Hepatocyte (in vitro differentiated cells): Measurements from ENCODE around the gene POLR2L. TPM values are rescaled to one million over a fixed set of nuclear protein-coding genes. Genes with fewer than 3 reads are reported as not detected.
A peak's percentile ranks its signal among the peaks of the same experiment; 100 is the strongest.

Experiments
- DNase-seq: peaks from one replicate; pipeline ENCODE4 v3.0.0-alpha.2; 2016; ENCODE audit warnings: low spot score
- H2AFZ ChIP-seq: fragments of 200-600 bp; sonication (generic); 2 replicates; pipeline ENCODE4 v1.6.0; 2016; ENCODE audit warnings: antibody characterized with exemption, mild to moderate bottlenecking
- H3K27ac ChIP-seq: fragments of 200-600 bp; sonication (generic); 2 replicates; pipeline ENCODE4 v1.5.1; 2016; ENCODE audit warnings: mild to moderate bottlenecking
- H3K27me3 ChIP-seq: fragments of 200-600 bp; sonication (generic); 2 replicates; pipeline ENCODE4 v1.6.1; 2016
- H3K36me3 ChIP-seq: fragments of 200-600 bp; sonication (generic); replicated peaks from 2 replicates; pipeline ENCODE4 v1.5.1; 2016; ENCODE audit warnings: low read depth; ENCODE audit not compliant: insufficient read depth
- H3K4me1 ChIP-seq: fragments of 200-600 bp; sonication (generic); 2 replicates; pipeline ENCODE4 v1.5.1; 2016; ENCODE audit warnings: mild to moderate bottlenecking, moderate library complexity; ENCODE audit not compliant: insufficient read depth
- H3K4me2 ChIP-seq: fragments of 200-600 bp; sonication (generic); 2 replicates; pipeline ENCODE4 v1.6.0; 2016
- H3K4me3 ChIP-seq: fragments of 200-600 bp; sonication (generic); 2 replicates; pipeline ENCODE4 v1.5.1; 2016; ENCODE audit warnings: mild to moderate bottlenecking
- H3K79me2 ChIP-seq: fragments of 200-600 bp; sonication (generic); 2 replicates; pipeline ENCODE4 v1.6.0; 2017; ENCODE audit warnings: mild to moderate bottlenecking
- H3K9me2 ChIP-seq: fragments of 200-600 bp; sonication (generic); replicated peaks from 2 replicates; pipeline ENCODE4 v1.6.0; 2017; ENCODE audit warnings: mild to moderate bottlenecking; ENCODE audit not compliant: insufficient read depth
- H3K9me3 ChIP-seq: fragments of 200-600 bp; sonication (generic); 2 replicates; pipeline ENCODE4 v1.5.1; 2016; ENCODE audit warnings: low read depth, mild to moderate bottlenecking
- H4K20me1 ChIP-seq: fragments of 200-600 bp; sonication (generic); 2 replicates; pipeline ENCODE4 v1.6.0; 2016; ENCODE audit warnings: mild to moderate bottlenecking; ENCODE audit not compliant: insufficient read depth, poor library complexity, severe bottlenecking
- EZH2 ChIP-seq: fragments of 200-600 bp; sonication (generic); IDR thresholded peaks from 2 replicates; pipeline ENCODE4 v1.6.1; 2016; ENCODE audit warnings: antibody characterized with exemption, mild to moderate bottlenecking, borderline replicate concordance
- EZH2phosphoT487 ChIP-seq: fragments of 200-600 bp; sonication (generic); IDR thresholded peaks from one replicate; pipeline ENCODE4 v1.6.1; 2018; ENCODE audit warnings: antibody characterized with exemption, mild to moderate bottlenecking, low read depth, moderate library complexity; ENCODE audit not compliant: unreplicated experiment, severe bottlenecking
- WGBS: methylation state at CpG from one replicate; pipeline ENCODE4 v1.1.6; 2016; ENCODE audit warnings: low lambda C conversion rate; ENCODE audit errors: missing lambda C conversion rate; 5-methylcytosine and 5-hydroxymethylcytosine counted together
- polyA plus RNA-seq: library from polyadenylated mRNA; unstranded; fragments of >200 nt; fragmentation: Nextera tagmentation; extraction: Ambion mirVana; gene quantifications from 2 replicates; pipeline ENCODE4 v1.2.1, GENCODE V29; 2016
- total RNA-seq: library from RNA; depleted of rRNA; stranded (reverse); fragments of >200 nt; gene quantifications from 2 replicates; pipeline ENCODE4 v1.2.3, GENCODE V29; 2014
- TF ChIP-seq, protein P1 (sequence below): fragments of 200-600 bp; sonication (generic); IDR thresholded peaks from 2 replicates; pipeline ENCODE4 v1.5.1; 2016; ENCODE audit warnings: antibody characterized with exemption, mild to moderate bottlenecking; ENCODE audit not compliant: poor library complexity

The POLR2L gene
- total and polyA plus RNA-seq, 2 experiments from 2014 or later = 38.0 to 372 TPM

DNA sequence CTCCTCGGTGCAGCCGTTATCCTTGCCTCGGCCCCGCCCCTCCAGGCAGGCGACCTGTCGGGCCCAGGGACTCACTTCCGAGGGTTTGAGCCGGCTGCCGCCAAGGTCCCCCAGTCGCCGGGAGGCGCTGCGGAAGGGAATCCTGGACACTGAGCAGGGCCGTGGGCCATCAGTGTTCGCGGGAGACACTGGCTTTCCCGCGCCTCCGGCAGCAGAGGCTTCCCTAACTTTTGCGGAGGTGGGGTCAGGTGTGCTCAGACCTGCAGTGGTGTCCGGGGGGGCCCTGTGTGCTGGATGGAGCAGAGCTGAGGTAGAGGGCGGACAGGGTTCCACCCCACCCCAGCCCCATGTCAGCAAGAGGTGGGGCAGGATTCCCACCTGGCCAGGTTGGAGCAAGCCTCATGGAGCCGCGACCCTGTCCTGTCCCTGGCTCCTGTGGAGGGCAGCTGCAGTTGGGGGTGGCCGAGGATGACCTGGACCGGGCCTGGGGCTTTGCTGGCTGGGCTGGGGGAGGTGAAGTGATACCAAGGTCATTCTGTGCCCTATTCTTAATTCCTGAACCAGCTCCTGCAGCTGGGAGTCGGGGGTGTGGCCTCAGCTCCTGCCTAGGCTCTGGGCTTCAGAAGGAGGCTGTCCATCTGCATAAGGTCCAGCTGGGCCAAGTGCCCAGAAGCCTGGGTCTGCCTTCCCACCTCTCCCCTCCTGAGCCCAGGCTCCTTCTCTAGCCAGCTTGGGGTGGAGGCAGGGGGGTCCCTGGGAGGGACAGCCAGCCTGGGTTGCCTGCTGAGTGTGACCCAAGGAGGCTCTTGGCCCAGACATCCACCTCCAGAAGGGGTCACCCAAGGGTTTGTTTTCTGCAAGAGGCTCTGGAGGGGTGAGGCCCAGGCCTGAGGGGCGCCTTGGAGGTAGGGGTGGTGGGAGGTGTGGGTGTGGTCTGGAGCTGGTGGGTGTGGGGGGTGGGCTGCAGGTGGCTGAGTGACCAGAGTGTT lies 8.7 kb upstream of the POLR2L start:
- Histone ChIP-seq H3K4me3 (no peak overlapping the region), H3K27ac (no peak overlapping the region), H3K4me2 (peak overlapping the region; percentile 96), H2AFZ (no peak overlapping the region), H3K36me3 (no peaks in the 10 kb centered on the region), H3K79me2 (no peaks in the 10 kb centered on the region), H4K20me1 (peaks cover 18% of the 10 kb centered on the region), H3K4me1 (peaks cover 29% of the 10 kb centered on the region), H3K27me3 (peaks cover 4% of the 10 kb centered on the region), H3K9me3 (no peaks in the 10 kb centered on the region), H3K9me2 (no peaks in the 10 kb centered on the region)
- TF ChIP-seq EZH2 (no peak), EZH2phosphoT487 (no peak)
- TF ChIP-seq, protein P1, sequence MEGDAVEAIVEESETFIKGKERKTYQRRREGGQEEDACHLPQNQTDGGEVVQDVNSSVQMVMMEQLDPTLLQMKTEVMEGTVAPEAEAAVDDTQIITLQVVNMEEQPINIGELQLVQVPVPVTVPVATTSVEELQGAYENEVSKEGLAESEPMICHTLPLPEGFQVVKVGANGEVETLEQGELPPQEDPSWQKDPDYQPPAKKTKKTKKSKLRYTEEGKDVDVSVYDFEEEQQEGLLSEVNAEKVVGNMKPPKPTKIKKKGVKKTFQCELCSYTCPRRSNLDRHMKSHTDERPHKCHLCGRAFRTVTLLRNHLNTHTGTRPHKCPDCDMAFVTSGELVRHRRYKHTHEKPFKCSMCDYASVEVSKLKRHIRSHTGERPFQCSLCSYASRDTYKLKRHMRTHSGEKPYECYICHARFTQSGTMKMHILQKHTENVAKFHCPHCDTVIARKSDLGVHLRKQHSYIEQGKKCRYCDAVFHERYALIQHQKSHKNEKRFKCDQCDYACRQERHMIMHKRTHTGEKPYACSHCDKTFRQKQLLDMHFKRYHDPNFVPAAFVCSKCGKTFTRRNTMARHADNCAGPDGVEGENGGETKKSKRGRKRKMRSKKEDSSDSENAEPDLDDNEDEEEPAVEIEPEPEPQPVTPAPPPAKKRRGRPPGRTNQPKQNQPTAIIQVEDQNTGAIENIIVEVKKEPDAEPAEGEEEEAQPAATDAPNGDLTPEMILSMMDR = peak; percentile 14
- no peak for DNase-seq
- WGBS = 23% methylated on average over 25 of the region's 28 CpGs

DNA sequence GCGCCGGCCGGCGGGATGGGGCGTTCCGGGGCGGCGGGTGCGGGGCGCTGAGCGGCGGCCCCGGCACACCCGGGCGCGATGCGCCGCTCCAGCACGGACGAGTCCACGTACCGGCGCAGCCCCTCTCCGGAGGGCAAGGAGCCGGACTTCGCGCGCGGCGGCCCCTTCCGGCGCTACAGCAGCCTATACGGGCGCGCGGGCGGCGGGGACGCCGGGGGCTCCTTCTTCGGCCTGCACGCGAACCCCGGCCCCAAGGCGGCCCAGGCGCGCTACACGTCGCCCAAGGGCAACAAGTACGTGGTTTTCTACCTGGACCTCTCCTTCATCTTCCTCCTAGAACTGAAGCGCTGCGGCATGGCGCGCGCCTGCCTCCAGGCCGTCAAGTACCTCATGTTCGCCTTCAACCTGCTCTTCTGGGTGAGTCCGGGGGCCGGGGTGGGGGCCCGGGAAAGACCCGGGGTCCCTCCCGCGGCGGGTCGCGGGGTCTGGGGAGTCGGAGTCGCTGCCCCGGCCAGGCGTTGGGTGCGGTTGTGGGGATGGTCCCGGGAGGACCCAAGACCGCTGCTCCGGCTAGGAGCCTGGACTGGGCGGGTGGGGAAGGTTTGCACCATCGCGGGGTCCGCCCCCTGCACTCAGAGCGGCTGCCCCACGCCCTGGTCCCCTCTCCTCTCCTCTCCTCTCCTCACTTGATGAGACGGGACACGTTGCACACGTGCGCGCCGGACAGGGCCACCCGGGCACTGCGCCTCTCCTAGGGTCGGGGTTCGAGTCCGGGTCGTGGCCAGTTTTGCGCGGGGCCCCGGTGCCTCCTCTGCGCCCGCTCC lies 7.8 kb upstream of the POLR2L start:
- Histone ChIP-seq H3K4me3 (peak overlapping the region; percentile 33), H3K79me2 (no peaks in the 10 kb centered on the region), H3K27me3 (peaks cover 4% of the 10 kb centered on the region), H2AFZ (no peak overlapping the region), H3K27ac (no peak overlapping the region), H3K9me3 (no peaks in the 10 kb centered on the region), H3K4me2 (peak overlapping the region; percentile 96), H3K36me3 (no peaks in the 10 kb centered on the region), H3K9me2 (no peaks in the 10 kb centered on the region), H3K4me1 (peaks cover 38% of the 10 kb centered on the region), H4K20me1 (peaks cover 18% of the 10 kb centered on the region)
- TF ChIP-seq EZH2 (no peak), EZH2phosphoT487 (no peak)
- TF ChIP-seq, protein P1 = no peak
- 4% methylated on average over 30 of the region's 97 CpGs for WGBS
- peak; percentile 47 for DNase-seq

DNA sequence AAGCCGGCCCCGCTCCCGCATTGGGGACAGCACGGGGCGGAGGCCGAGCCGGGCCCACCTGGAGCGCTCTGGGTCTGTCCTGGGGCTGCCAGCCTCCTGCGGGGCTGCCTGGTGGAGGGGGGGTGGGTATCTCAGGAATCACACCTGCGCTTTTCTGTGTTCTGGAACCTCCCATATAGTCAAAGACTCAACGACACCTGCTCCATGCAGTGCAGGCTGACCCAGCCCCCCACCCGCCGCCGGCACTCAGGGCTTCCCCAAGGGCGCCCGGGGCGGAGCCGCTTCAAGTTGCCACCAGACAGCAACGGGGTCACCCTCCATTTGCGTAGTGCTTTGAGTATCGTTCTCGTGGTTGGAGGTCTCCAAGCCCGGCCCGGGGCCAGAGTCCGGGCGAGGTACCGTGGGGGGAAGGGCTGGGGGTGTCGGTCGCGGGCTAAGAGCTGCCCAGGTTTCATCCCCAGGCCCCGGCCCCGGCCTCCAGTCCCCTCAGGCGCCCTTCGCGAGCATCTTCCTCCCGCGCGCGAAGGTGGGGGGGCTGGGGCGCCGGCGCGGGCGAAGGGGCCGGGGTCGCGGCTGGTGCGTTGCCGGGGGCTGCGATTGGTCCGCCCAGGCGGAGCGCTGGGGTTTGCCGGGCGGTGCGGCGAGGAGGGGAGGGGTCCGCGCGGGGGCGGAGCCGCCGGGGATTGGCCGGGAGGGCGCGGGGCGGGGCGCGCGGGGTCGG lies 6.9 kb upstream of the POLR2L start:
- Histone ChIP-seq H3K9me2 (no peaks in the 10 kb centered on the region), H3K36me3 (no peaks in the 10 kb centered on the region), H3K9me3 (no peaks in the 10 kb centered on the region), H3K4me2 (peak overlapping the region; percentile 96), H3K27ac (no peak overlapping the region), H3K79me2 (no peaks in the 10 kb centered on the region), H3K4me1 (peaks cover 45% of the 10 kb centered on the region), H3K4me3 (peak overlapping the region; percentile 64), H4K20me1 (peaks cover 18% of the 10 kb centered on the region), H2AFZ (no peak overlapping the region), H3K27me3 (peaks cover 4% of the 10 kb centered on the region)
- TF ChIP-seq EZH2phosphoT487 (no peak), EZH2 (no peak)
- TF ChIP-seq, protein P1 = no peak
- WGBS = 7% methylated on average over 22 of the region's 71 CpGs
- DNase-seq = peak; percentile 58
